GM10266 (cell line): ENCODE results near the gene USP2.

Source experiments
- DNase-seq: peaks from one replicate; pipeline ENCODE4 v3.0.0; 2012; ENCODE audit errors: extremely low spot score
- TF ChIP-seq, protein P1 (sequence below): IDR thresholded peaks from 2 replicates; pipeline ENCODE4 v1.5.1; 2012; ENCODE audit warnings: mild to moderate bottlenecking, low read depth; ENCODE audit not compliant: control insufficient read depth, insufficient read depth; ENCODE audit errors: missing control alignments

Gene USP2

DNA sequence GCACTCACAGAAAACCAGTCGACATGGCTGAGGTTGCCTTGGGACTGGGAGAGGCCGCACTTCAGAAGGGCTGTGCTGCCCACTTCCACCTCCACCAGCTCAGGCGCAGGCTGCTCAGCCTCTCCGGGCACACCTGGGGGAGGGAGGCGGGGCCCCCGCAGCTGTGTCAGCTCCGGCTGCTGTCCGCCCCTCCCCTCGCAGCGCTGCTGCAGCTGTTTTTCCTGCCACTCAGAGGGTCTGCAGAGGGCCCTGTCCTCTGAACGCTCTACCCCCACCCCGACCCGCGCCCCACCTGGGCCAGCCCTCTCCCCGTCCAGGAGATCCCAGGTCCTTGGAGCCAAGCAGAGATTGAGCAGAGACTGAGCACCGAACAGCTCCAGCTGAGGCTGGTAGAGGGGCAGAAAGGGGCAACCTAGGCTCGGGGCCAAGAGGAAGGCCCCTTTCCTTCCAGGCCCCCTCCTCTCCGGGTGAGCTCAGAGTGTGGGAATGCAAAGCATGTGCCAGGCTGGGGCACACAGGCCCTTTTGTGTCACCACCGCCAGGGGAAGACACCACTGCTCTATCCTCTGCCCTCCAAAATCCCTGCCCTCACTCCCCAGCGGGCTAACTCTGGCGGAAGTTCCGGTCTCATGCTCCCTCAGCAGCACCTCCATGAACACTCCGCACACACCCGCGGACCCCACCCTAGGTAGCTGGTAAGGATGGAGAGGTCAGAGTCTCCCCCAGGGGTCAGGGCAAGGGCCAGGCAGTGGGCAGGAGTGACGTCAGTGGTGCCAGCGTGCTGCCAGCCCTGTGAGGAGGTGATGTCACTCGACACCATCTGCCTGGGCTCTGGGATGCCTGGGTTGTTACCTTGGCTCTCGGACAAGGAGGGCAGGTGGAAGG is 66.1 kb downstream of the USP2 start:
- DNase-seq = peak; percentile 56
- TF ChIP-seq, protein P1, sequence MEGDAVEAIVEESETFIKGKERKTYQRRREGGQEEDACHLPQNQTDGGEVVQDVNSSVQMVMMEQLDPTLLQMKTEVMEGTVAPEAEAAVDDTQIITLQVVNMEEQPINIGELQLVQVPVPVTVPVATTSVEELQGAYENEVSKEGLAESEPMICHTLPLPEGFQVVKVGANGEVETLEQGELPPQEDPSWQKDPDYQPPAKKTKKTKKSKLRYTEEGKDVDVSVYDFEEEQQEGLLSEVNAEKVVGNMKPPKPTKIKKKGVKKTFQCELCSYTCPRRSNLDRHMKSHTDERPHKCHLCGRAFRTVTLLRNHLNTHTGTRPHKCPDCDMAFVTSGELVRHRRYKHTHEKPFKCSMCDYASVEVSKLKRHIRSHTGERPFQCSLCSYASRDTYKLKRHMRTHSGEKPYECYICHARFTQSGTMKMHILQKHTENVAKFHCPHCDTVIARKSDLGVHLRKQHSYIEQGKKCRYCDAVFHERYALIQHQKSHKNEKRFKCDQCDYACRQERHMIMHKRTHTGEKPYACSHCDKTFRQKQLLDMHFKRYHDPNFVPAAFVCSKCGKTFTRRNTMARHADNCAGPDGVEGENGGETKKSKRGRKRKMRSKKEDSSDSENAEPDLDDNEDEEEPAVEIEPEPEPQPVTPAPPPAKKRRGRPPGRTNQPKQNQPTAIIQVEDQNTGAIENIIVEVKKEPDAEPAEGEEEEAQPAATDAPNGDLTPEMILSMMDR = no peak

DNA sequence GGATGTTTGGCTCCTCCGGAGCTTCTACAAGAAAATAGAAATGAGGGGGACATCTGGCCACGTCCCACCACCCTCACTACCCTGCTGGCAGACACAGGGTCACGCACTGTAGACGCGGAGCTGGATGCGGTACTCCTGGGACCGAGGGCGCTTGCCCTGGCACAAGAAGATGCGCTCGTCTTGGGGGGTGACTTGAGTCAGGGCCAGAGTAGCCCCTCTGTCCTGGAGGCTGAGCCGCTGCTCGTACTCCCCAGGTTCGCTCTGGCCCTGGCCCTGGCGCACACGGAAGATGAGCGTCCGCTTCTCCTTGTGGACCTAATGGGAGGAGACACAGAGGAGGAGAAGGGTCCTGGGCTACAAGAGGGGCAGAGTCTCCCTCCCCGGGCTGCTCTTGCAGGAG is 66.8 kb downstream of the USP2 start:
- DNase-seq = no peak
- TF ChIP-seq, protein P1 = no peak

DNA sequence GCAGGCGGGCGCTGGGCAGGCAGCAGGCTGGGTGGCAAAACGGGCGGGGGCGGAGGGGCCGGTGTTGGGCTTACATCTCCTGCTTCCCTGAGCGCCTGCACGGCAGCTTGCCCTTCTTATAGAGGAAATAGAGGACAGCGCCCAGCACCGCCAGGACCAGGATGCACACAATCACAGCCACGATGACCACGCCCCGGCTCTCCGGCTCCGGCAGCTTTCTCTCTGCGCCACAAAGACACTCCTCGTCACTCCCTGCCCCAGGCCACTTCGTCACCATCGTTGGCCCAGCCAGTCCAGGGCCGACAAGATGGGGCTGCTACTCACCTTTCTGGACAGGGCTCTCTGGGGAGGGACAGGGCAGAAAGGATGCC is 70.8 kb downstream of the USP2 start:
- DNase-seq = no peak
- TF ChIP-seq, protein P1 = no peak

DNA sequence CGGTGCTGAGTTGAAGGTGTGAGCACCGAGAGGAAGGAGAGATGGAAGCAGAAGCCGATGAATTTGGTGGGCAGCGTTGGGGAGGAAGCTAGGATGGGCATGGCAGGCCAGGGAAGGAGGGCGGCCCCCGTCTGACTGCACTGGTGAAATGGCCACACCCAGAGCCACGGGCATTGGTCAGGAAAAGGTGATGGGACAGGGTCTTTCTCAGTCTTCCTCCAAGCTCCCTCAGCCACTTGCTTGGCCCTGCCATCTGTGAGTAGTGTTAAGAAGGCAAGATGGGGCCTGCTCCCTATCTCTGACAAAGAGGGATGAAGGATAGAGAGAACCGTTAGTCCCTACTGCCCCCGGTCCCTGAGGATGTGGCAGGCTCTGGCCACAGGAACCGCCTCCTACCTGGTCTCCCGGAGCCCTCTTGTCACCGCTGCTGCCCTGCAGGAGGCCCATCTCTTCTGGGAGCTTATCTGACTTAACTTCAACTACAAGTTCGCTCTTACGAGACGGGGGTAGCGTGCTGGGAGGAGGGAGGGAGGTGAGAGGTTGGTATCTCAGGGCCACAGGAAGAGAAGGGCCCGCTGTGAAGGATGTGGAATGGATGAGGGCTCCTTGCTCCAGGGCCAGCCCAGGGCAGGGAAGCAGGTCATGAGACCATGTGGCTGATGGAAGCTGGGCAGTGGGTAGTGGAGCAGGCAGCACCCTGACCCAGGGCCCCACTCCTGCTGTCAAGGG is 71.4 kb downstream of the USP2 start:
- DNase-seq = no peak
- TF ChIP-seq, protein P1 = no peak

DNA sequence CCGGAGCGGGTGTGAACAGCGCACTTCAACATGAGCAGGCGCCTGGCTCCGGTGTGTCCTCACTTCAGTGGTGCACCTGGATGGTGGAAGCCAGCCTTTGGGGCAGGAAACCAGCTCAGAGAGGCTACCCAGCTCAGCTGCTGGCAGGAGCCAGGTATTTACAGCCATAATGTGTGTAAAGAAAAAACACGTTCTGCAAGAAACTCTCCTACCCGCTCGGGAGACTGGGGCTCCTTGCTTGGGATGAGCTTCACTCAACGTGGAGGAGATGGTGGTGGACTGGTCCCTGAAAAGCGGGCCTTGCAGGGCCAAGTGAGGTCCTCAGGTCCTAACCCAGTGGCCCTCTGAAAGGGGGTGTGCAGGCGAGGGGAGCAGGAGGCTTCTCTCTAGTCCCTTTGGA is 72.1 kb downstream of the USP2 start:
- DNase-seq = no peak
- TF ChIP-seq, protein P1 = no peak

DNA sequence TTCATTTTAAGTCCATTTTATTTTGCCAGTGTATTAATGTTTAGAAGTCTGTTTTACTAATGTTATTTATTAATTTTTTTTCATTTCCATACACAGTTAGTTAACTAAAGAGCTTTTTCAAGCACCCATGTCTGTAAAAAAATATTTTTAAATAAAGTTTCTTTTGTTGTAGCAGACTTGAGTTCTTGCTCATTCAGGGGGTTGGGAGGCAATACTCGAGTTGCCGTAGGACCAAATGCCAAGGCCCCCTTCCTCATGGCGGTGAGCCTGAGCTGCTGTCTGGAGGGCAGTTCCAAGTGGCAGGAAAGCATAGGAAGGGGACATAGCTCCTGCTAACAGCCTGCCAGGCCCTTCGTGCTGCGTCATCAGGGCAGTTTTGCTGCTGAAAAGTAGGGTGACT is 73.5 kb downstream of the USP2 start:
- DNase-seq = no peak
- TF ChIP-seq, protein P1 = no peak

DNA sequence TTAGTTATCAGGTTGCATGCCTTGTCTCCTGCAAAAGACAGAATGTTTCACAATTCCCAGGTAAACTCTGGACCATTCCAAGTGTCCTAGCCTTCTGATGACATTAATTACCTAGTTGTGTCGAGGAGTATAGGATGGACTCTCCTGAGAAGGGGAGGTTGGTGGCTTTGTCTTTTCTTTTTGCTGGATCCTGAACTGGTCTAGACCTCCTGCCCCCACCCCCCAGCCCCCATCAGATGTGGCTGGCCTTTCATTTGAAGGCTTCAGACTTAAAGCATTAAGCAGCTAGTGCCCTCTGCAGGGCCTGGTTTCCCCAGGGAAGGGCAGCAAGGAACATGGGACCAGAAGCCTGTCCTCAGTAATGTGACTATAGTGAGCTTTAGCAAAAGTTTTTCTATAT is 74.3 kb downstream of the USP2 start:
- TF ChIP-seq, protein P1 = peak; percentile 14
- no peak for DNase-seq
